Measurements from ENCODE around the gene EMX2.
"Not testable (repeated sequence)": the region's sequence is repeated elsewhere in the genome, so short reads cannot be mapped to it uniquely, and the experiment has no call there.

EMX2 gene

DNA sequence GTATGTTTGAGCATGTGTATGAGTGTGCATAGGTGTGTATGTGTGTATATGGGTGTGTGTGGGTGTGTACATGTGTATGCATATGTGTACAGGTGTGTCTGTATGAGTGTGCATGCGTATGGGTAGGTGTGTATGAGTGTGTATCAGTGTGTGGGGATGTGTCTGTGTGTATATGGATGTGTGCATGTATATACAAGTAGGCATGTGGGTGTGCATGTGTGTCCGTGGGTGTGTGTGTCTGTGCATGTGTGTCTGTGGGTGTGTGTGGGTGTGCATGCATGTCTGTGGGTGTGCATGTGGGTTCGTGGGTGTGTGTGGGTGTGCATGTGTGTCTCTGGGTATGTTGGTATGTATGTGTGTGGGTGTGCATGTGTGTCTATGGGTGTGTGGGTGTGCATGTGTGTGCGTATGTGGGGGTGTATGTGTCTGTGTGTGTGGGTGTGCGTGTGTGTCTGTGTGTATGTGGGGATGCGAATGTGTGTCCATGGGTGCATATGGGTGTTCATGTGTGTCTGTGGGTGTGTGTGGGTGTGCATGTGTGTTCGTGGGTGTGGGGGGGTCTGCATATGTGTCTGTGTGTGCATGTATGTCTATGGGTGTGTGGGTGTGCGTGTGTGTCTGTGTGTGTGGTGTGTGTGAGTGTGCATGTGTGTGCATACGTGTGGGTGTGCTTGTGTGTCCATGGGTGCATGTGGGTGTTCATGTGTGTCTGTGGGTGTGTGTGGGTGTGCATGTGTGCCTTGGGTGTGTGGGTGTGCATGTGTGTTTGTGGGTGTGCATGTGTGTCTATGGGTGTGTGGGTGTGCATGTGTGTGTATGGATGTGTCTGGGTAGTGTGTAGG is 20.6 kb downstream of the EMX2 start:
- DNase-seq = no peak

GRCh38 chr10:117563780-117564179 is 21.2 kb downstream of the EMX2 start:
- no peak for DNase-seq

- no peak for DNase-seq
Observed at GRCh38 chr10:117565068-117565467, 22.5 kb downstream of the EMX2 start.

DNA sequence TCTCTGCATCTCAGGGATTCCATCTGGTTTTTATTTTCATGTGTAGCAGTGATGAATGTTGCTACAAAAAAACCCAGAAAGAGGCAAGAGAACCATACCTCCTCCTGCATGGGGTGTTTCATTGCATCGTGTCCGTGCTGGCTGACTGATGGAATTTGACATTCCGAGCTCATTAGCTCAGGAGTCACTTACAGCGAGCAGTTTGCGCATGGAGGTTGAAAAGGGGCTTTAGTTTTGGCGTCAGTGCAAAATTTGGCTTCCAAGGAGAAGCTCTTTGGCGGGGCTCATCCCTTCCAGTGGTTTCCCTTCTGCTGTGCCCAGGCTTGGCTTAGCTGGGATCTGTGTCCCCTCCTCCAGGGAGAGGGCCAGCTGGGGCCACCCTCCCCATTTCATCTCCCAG is 25.8 kb downstream of the EMX2 start:
- no peak for DNase-seq

DNA sequence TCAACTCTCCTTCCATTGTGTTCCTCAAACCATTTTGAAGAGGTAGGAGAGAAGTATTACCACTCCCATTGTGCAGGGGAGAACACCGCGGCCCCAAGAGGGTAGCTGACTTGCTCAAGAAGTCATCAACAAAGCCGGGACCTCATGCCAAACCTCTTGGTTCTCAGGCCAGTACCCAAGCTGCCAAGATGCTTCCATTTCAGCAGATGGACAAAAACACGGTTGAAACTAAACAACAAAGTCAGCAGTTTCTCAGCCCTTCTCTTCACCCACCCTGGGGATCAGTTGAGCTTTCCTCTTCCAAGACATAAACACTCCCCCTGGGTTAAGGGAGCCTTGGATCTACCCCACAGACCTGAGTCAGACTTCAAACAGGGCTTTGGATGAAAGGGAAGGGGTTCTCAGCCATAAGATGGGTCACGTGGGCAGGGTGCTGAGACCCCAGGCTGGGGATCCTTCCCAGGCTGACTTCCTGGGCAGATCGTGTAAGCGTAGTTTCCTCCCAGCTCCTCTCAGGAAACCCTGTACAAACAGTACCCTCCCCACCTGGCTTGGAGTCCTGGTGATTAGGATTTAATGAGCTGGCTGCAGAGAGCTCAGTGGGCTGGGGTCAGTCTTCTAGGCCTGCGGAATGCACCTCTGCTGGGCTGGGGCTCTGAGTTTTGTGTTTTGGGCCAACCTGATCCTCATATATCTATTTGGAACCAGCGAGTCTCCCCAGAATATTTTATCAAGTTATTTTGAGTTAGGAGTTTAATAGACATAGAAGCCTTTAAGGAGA is 27.3 kb downstream of the EMX2 start:
- no peak for DNase-seq

GRCh38 chr10:117570880-117571279 is 28.3 kb downstream of the EMX2 start:
- no peak for DNase-seq

GRCh38 chr10:117574498-117575146 is 32.1 kb downstream of the EMX2 start:
- no peak for DNase-seq

- no peak for DNase-seq
Observed at GRCh38 chr10:117578490-117578889, 35.9 kb downstream of the EMX2 start.

DNA sequence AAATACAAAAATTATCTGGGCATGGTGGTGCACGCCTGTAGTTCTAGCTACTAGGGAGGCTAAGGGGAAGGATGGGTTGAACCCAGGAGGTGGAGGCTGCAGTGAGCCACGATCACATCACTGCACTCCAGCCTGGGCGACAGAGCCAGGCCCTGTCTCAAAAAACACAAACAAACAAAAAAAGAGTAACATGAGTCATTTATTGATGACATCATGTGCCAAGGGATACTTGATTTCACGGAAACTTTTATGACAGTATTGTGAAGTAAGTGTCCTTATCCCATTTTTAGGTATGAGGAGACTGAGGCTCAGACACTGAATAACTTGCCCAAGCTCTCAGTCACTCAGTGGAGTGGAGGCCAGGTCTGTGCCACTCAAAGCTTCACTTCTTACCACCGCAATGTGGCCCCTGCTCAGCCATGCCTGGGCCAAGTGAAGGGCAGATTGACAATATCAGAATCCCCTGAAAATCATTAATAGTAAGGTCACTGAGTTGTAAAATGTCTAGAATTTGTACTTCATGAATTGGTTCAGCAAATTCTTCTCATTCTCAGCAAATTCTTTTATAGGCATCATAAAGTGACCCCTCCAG is 36.5 kb downstream of the EMX2 start:
- no peak for DNase-seq

DNA sequence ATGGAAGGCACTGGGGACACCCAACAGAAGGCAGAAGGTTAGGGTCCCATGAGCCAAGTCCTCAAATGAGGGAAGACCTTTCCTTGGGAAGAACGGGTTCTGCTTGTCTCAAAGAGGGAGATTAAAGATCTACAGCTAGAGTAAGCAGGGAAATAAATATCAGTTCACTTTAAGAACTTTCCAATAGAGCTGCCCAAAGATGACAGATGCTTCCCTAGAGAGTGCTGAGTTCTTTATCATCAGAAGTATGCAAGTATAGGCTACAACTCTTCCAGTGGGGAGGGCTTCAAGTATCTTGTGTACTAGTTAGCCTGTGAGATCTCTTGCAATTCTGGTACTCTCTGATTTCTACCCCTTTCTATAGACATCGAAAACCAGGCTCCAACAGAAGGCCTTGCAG is 39.4 kb downstream of the EMX2 start:
- no peak for DNase-seq

- not testable (repeated sequence) for DNase-seq
Observed at GRCh38 chr10:117584831-117585230, 42.3 kb downstream of the EMX2 start.

DNA sequence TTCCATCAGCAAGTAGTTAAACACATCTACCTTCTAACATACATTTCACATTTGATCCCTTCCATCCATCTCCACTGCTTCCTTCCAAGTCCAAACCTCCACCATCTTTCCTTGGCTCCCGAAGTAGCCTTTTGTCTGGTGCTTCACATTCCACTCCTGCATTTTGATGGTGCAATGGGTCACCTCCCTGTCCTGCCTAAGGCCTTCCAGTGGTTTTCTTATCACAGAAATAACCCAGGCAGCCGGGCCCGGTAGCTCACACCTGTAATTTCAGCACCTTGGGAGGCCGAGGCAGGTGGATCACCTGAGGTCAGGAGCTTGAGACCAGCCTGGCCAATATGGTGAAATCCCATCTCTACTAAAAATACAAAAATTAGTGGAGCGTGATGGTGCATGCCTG is 44.5 kb downstream of the EMX2 start:
- DNase-seq = no peak

DNA sequence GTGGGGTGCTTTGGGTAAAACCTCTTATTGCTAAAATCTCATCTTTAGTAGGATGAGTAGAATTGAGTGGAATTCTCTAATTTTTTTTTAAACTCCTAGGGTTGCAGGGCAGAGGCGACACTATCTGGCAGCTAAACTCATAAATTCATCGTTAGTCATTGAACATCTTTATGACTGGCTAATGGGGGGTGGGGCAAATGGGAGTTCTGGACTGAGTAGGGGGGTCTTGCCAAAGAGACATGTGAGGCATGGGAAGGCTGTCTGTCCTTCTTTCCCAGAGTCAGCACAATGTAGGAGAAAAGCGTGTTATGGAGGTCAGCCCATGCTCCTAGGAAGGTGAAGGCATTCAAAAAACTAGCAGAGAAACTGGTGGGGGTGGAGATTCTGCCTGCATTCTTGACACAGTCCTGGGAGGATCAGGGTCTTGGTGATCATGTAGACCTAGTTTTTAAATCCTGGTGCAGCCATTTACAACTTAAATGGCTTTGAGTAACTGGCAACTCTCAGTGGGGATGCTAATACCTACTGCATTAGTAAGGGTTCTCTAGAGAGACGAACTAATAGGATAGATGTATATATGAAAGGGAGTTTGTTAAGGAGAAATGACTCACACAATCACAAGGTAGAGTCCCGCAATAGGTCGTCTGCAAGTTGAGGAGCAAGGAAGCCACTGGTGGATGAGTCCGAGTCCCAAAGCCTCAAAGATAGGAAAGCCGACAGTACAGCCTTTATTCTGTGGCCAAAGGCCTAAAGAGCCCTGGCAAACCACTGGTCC is 47.7 kb downstream of the EMX2 start:
- DNase-seq = no peak

DNA sequence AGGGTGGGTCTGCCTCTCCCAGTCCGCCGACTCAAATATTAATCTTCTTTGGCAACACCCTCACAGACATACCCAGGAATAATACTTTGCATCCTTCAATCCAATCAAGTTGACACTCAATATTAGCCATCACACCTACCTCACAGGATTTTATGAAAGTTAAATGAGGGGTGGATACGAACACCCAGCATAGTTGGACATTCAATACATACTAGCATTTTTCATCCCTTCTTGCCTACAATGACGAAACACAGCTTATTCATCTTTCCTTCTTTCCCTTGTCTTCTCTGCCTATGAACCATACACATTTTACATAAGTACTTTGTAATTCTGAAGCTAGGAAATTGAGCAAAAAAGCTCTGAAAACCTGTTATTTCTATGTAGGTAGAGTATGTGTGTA is 48.5 kb downstream of the EMX2 start:
- DNase-seq = no peak

DNA sequence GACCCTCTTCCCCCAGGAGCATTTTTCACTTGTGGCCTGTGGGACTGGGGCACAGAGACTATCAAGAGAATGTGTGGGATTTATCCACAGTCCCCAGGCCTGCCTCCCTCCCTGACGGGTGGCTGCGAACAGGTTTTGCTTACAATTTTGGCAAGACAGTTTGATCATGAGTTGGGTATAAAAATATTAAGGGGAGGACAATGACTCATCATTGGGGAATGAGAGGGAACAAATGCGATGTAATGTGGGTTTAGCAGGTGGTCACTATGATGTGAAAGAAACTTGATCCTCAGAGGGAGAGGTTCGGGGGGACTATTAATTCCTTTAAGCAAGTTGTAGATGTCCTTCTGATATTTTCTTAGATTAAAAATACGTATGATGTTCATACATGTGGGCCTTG is 52.2 kb downstream of the EMX2 start:
- DNase-seq = no peak

GRCh38 chr10:117596706-117597105 is 54.2 kb downstream of the EMX2 start:
- DNase-seq = no peak

GRCh38 chr10:117597216-117597615 is 54.7 kb downstream of the EMX2 start:
- no peak for DNase-seq
